H4 (cell line): ENCODE measurements around the gene GPR157. TPM values are rescaled to one million over a fixed set of nuclear protein-coding genes. Genes with fewer than 3 reads are reported as not detected.

ENCODE experiments used
- DNase-seq: peaks from one replicate; pipeline ENCODE4 v3.0.0-alpha.2; 2015; ENCODE audit warnings: low spot score
- total RNA-seq: library from RNA; depleted of rRNA; stranded (reverse); fragments of >200 nt; shearing (Covaris generic); gene quantifications from 2 replicates; pipeline ENCODE4 v1.2.3, GENCODE V29; 2014; rRNA removed

GPR157 gene
- total RNA-seq, 1 experiment from 2014 or later: 1.9 TPM

- no peak for DNase-seq
These were observed 66.9 kb downstream of the GPR157 start for GRCh38 chr1:9062021-9062471.

DNA sequence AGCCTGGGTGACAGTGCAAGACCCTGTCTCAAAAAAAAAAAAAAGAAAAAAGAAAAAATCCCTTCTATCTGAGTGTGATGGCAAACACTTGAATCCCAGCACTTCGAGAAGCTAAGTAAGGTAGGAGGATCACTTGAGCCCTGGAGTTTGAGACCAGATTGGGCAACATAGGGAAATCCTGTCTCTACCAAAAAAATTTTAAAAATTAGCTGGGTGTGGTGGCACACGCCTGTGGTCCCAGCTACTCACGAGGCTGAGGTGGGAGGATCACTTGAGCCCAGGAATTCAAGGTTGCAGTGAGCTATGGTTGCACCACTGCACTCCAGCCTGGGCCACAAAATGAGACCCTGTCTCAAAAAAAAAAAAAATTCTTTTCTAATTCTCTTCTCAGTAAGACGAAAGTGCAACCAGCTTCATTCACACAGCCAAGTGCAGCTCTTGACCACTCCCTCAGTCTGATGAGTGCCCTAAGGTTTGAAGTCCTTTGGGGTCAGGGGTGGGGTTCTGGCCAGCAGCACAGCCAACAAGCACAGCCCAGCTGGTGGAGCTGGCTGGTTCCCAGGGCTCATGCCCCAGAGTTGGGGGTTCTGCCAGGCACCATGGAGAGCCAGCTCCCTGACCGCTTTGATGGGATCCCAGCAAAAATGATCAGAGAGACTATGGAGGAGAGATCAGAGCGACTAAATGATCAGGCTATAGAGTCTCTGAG, 67.5 kb downstream of the GPR157 start:
- no peak for DNase-seq

DNA sequence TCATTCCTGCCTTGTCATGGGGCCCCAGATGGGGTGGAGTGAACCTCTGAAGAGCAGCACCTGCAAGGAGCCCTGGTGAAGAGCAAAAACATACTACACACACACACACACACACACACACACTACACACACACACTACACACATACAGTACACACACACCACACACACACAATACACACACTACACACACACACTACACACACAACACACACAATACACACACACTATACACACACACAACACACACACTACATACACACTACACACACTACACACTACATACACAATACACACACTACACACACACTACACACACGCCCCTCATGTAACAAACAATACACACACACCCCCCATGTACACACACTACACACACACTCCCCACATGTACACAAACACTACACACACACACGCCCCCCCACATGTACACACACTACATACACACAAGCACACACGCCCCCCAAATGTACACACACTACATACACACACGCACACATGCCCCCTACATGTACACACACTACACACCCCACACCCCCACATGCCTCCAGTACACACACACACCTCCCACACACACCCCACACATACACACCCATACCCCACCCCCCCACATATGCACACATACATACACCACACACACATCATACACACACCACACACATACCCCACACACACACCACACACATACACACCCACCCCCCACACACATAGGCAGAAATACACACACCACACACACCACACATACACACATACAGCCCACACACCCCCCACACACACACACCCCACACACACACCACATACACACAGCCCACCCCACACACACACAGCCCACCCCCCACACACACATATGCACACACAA, 68.8 kb downstream of the GPR157 start:
- no peak for DNase-seq

DNA sequence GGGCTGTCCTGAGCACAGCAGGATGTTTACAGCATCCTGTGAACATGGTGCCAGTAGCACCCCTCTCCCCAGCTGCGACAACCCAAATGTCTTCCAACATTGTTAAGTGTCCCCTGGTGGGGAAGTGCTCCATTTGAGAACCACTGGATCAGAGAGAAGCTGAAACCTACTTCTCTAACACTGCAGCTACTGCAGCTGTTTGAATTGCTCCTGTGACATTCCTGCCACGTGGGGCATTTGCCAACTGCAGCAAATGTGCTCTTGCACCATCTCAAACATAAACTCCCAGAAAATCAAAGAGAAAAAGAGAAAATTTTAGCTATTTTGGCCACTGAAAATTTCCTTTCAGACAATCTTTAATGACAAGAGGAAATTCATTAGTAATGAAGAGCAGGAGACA, 70.4 kb downstream of the GPR157 start:
- no peak for DNase-seq

- no peak for DNase-seq
These were observed 71.1 kb downstream of the GPR157 start for GRCh38 chr1:9057851-9058250.

DNA sequence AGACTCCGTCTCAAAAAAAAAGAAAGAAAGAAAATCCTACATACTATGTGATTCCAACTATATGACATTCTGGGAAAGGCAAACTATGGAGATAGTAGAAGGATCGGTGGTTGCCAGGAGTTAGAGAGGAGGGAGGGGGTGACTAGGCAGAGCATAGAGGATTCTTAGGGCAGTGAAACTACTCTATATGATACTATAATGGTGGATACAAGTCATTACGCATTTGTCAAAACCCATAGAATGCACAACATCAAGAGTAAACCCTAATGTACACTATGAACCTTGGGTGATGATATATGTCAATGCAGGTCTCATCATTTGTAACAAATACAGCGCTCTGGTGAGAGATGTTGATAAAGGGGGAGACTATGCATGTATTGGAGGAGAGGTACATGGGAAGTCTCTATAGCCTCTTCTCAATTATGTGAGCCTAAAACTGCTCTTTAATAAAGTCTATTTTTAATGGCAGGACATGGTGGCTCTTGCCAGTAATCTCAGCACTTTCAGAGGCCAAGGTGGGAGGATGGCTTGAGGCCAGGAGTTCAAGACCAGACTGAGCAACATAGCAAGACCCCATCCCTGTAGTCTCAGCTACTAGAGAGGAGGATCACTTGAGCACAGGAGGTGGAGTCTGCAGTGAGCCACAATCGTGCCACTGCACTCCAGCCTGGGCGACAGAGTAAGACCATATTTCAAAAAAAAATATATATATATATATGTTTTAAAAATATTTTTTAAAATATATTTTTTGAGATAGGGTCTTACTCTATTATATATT, 76.4 kb downstream of the GPR157 start:
- DNase-seq: no peak

DNA sequence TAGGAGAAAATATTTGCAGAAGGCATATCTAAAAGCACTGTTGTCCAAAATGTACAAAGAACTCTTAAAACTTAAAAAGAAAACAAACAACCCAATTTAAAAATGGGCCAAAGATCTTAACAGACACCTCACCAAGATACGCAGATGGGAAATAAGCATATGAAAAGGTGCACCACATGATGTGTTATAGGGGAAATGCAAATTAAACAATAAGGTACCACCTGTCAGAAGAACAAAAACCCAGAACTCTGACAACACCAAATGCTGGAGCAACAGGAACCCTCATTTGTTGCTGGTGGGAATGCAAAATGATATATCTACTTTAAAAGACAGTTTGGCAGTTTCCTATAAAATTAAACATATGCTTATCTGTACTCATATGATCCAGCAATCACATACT, 77.5 kb downstream of the GPR157 start:
- DNase-seq: no peak

GRCh38 chr1:9050803-9051202, 78.1 kb downstream of the GPR157 start:
- no peak for DNase-seq

Other genes with a start within 250 kb of the GPR157 start
- not detected in 2 replicates for gene CA6, start 183.2 kb downstream of the GPR157 start, total RNA-seq
- not detected in 2 replicates for gene SLC2A7, start 102.7 kb downstream of the GPR157 start, total RNA-seq
- 0.47 and 1.7 TPM in 2 replicates for gene SLC2A5, start 59.5 kb downstream of the GPR157 start, total RNA-seq
- 10.0 and 10.3 TPM in 2 replicates for gene H6PD, start 105.7 kb upstream of the GPR157 start, total RNA-seq
- gene SPSB1, start 163.8 kb upstream of the GPR157 start, total RNA-seq: 10.6 and 12.2 TPM in 2 replicates